Fibroblast of lung (primary cell): ENCODE measurements around the gene MED7. TPM values are rescaled to one million over a fixed set of nuclear protein-coding genes. Genes with fewer than 3 reads are reported as not detected.

Source experiments
- DNase-seq, 2 donors: peaks; one replicate each; pipeline versions ENCODE4 v3.0.0 to v3.0.0-alpha.2; 2010; ENCODE audit warnings: low read depth in 2 of 2
- H2AFZ ChIP-seq: 2 replicates; pipeline ENCODE4 v1.5.1; 2012; ENCODE audit warnings: low read length, control low read depth, inconsistent platforms
- H3K27ac ChIP-seq: 2 replicates; pipeline ENCODE4 v1.5.1; 2011; ENCODE audit warnings: low read length, control low read depth; ENCODE audit not compliant: insufficient read depth
- H3K27me3 ChIP-seq: 2 replicates; pipeline ENCODE4 v1.5.1; 2011; ENCODE audit warnings: mild to moderate bottlenecking, low read length; ENCODE audit not compliant: control insufficient read depth, insufficient read depth
- H3K36me3 ChIP-seq: 2 replicates; pipeline ENCODE4 v1.5.1; 2011; ENCODE audit warnings: low read length; ENCODE audit not compliant: control insufficient read depth, insufficient read depth
- H3K4me1 ChIP-seq: 2 replicates; pipeline ENCODE4 v1.5.1; 2011; ENCODE audit warnings: low read length; ENCODE audit not compliant: control insufficient read depth, insufficient read depth; ENCODE audit errors: extremely low read depth
- H3K4me2 ChIP-seq: 2 replicates; pipeline ENCODE4 v1.5.1; 2011; ENCODE audit warnings: low read length, control low read depth; ENCODE audit not compliant: insufficient read depth; ENCODE audit errors: extremely low read depth
- H3K4me3 ChIP-seq, 4 experiments: fragments of 200-600 bp in 1 of 4; sonication (generic) in 1 of 4; replicated peaks in 1 of 4; 2 replicates each; pipeline ENCODE4 v1.5.1; 2011 to 2016; ENCODE audit warnings: low read length in 4 of 4, low read depth in 3 of 4, mild to moderate bottlenecking in 3 of 4, control low read depth in 2 of 4, inconsistent platforms in 1 of 4, mixed read lengths in 1 of 4; ENCODE audit not compliant: insufficient read depth in 1 of 4; ENCODE audit errors: control extremely low read depth in 1 of 4
- H3K79me2 ChIP-seq: 2 replicates; pipeline ENCODE4 v1.5.1; 2012; ENCODE audit warnings: mild to moderate bottlenecking, low read length, inconsistent platforms; ENCODE audit not compliant: control insufficient read depth, insufficient read depth
- H3K9ac ChIP-seq: 2 replicates; pipeline ENCODE4 v1.5.1; 2011; ENCODE audit warnings: mild to moderate bottlenecking, low read length, control low read depth; ENCODE audit not compliant: insufficient read depth
- H3K9me3 ChIP-seq: 2 replicates; pipeline ENCODE4 v1.5.1; 2012; ENCODE audit warnings: low read depth, low read length; ENCODE audit not compliant: control insufficient read depth, insufficient read depth
- H4K20me1 ChIP-seq: 2 replicates; pipeline ENCODE4 v1.5.1; 2011; ENCODE audit warnings: low read length; ENCODE audit not compliant: control insufficient read depth, insufficient read depth; ENCODE audit errors: extremely low read depth
- CTCF ChIP-seq, 2 donors: IDR thresholded peaks in 1 of 2; conservative IDR thresholded peaks in 1 of 2; 1 replicate in 1 of 2; 2 replicates in 1 of 2; pipeline ENCODE4 v1.5.1; 2011 to 2012; ENCODE audit warnings: low read length in 2 of 2, control low read depth in 1 of 2, inconsistent platforms in 1 of 2, low read depth in 1 of 2, mild to moderate bottlenecking in 1 of 2
- EZH2 ChIP-seq: IDR thresholded peaks from 2 replicates; pipeline ENCODE4 v1.5.1; 2012; ENCODE audit warnings: low read length, control low read depth, mild to moderate bottlenecking; ENCODE audit errors: missing control alignments
- polyA plus RNA-seq, 2 donors: library from polyadenylated mRNA; depleted of rRNA in 1 of 2; stranded (reverse) in 1 of 2; unstranded in 1 of 2; fragments of >200 nt; gene quantifications; 2 replicates each; pipeline ENCODE4 v1.2.1, GENCODE V29; 2011 to 2012; ENCODE audit warnings: missing spikeins in 1 of 2
- total RNA-seq: library from RNA; depleted of rRNA; stranded (reverse); fragments of >200 nt; gene quantifications from 2 replicates; pipeline ENCODE4 v1.2.1, GENCODE V29; 2014

The MED7 gene
- total and polyA plus RNA-seq, 2 donors (not counting 1 experiment from before 2014, with no cell fraction given): 11.4 to 17.5 TPM

GRCh38 chr5:157088342-157088990 lies 54.2 kb downstream of the MED7 start:
- Histone ChIP-seq H3K9ac (no peak overlapping the region), H3K27me3 (no peaks in the 10 kb centered on the region), H3K4me2 (no peak overlapping the region), H3K9me3 (no peaks in the 10 kb centered on the region), H3K4me3 (no peak overlapping the region), H3K27ac (no peak overlapping the region), H2AFZ (no peak overlapping the region), H3K4me1 (no peaks in the 10 kb centered on the region), H4K20me1 (no peaks in the 10 kb centered on the region), H3K79me2 (no peaks in the 10 kb centered on the region), H3K36me3 (no peaks in the 10 kb centered on the region)
- TF ChIP-seq CTCF (conservative IDR thresholded peaks at IDR 0.05 in 1 of 2, IDR thresholded peaks at IDR 0.05 in 1 of 2; ENCODE audit: low read depth in 1 of 2, low read length in 2 of 2): no peak
- TF ChIP-seq EZH2: no peak
- no peak for DNase-seq

Other genes with a start within 250 kb of the MED7 start
- gene TIMD4, start 179.6 kb downstream of the MED7 start, total RNA-seq: not detected in 2 replicates
- not detected in 2 replicates for gene TIMD4, start 179.6 kb downstream of the MED7 start, polyA plus RNA-seq
- gene HAVCR1, start 83.7 kb downstream of the MED7 start, total RNA-seq: not detected in 2 replicates
- not detected in 2 replicates for gene HAVCR1, start 83.7 kb downstream of the MED7 start, polyA plus RNA-seq
- gene HAVCR2, start 33.8 kb downstream of the MED7 start, total RNA-seq: 2.5 and 3.6 TPM in 2 replicates
- gene HAVCR2, start 33.8 kb downstream of the MED7 start, polyA plus RNA-seq: 0.41 and 0.56 TPM in 2 replicates
- gene GARIN3, start 23.4 kb upstream of the MED7 start, total RNA-seq: not detected in 2 replicates
- gene GARIN3, start 23.4 kb upstream of the MED7 start, polyA plus RNA-seq: not detected in 2 replicates
- 0.17 TPM in 1 of 2 replicates, not detected in the other for gene ITK, start 38.0 kb upstream of the MED7 start, total RNA-seq
- gene ITK, start 38.0 kb upstream of the MED7 start, polyA plus RNA-seq: not detected in 2 replicates
- gene CYFIP2, start 123.3 kb upstream of the MED7 start, total RNA-seq: 16.4 and 27.6 TPM in 2 replicates
- 5.0 and 6.5 TPM in 2 replicates for gene CYFIP2, start 123.3 kb upstream of the MED7 start, polyA plus RNA-seq